Keratinocyte (primary cell): ENCODE data around the gene TUT7. TPM values are rescaled to one million over a fixed set of nuclear protein-coding genes. Genes with fewer than 3 reads are reported as not detected.

Source experiments
- DNase-seq: peaks from one replicate; pipeline ENCODE4 v3.0.0-alpha.2; 2011; ENCODE audit warnings: low read depth, missing footprints, low spot score
- FAIRE-seq: peaks from 2 replicates; lab custom pipeline; 2011; peaks lifted over from hg19 to GRCh38; lab: Jason Lieb, UNC
- H2AFZ ChIP-seq: 2 replicates; pipeline ENCODE4 v1.6.0; 2012; ENCODE audit warnings: low read length, control low read depth, inconsistent platforms; ENCODE audit not compliant: control insufficient read depth
- H3K27ac ChIP-seq: 2 replicates; pipeline ENCODE4 v1.5.1; 2011; ENCODE audit warnings: low read length; ENCODE audit not compliant: control insufficient read depth, insufficient read depth
- H3K27me3 ChIP-seq: 3 replicates; pipeline ENCODE4 v1.6.0; 2011; ENCODE audit warnings: low read length; ENCODE audit not compliant: control insufficient read depth, insufficient read depth; ENCODE audit errors: extremely low read depth
- H3K36me3 ChIP-seq, 2 experiments: 2 replicates in 1 of 2; 3 replicates in 1 of 2; pipeline ENCODE4 v1.5.1; 2011; ENCODE audit warnings: low read length in 2 of 2, mild to moderate bottlenecking in 1 of 2; ENCODE audit not compliant: control insufficient read depth in 2 of 2, insufficient read depth in 2 of 2; ENCODE audit errors: extremely low read depth in 1 of 2
- H3K4me1 ChIP-seq: 3 replicates; pipeline ENCODE4 v1.5.1; 2011; ENCODE audit warnings: low read length; ENCODE audit not compliant: control insufficient read depth, insufficient read depth; ENCODE audit errors: extremely low read depth
- H3K4me2 ChIP-seq: 3 replicates; pipeline ENCODE4 v1.6.0; 2011; ENCODE audit warnings: low read depth, low read length; ENCODE audit not compliant: control insufficient read depth, insufficient read depth; ENCODE audit errors: extremely low read depth
- H3K4me3 ChIP-seq, 3 experiments: fragments of 200-600 bp in 1 of 3; sonication (generic) in 1 of 3; 2 replicates in 2 of 3; 3 replicates in 1 of 3; pipeline ENCODE4 v1.5.1; 2011 to 2016; ENCODE audit warnings: low read length in 3 of 3, mild to moderate bottlenecking in 3 of 3, control low read depth in 2 of 3, inconsistent platforms in 1 of 3, low read depth in 1 of 3, mixed read lengths in 1 of 3, mixed run types in 1 of 3, moderate library complexity in 1 of 3; ENCODE audit not compliant: control insufficient read depth in 2 of 3, insufficient read depth in 2 of 3; ENCODE audit errors: extremely low read depth in 1 of 3
- H3K79me2 ChIP-seq: 2 replicates; pipeline ENCODE4 v1.6.0; 2012; ENCODE audit warnings: low read length; ENCODE audit not compliant: control insufficient read depth, insufficient read depth
- H3K9ac ChIP-seq: 3 replicates; pipeline ENCODE4 v1.6.0; 2011; ENCODE audit warnings: low read length; ENCODE audit not compliant: control insufficient read depth, insufficient read depth; ENCODE audit errors: extremely low read depth
- H3K9me1 ChIP-seq: 3 replicates; pipeline ENCODE4 v1.6.0; 2011; ENCODE audit warnings: low read length; ENCODE audit not compliant: control insufficient read depth, insufficient read depth; ENCODE audit errors: extremely low read depth
- H3K9me3 ChIP-seq: 2 replicates; pipeline ENCODE4 v1.5.1; 2012; ENCODE audit warnings: low read depth, low read length; ENCODE audit not compliant: control insufficient read depth
- H4K20me1 ChIP-seq: 3 replicates; pipeline ENCODE4 v1.6.0; 2011; ENCODE audit warnings: low read length; ENCODE audit not compliant: control insufficient read depth, insufficient read depth; ENCODE audit errors: extremely low read depth
- EZH2 ChIP-seq: IDR thresholded peaks from one replicate; pipeline ENCODE4 v1.6.1; 2012; ENCODE audit warnings: inconsistent platforms, mild to moderate bottlenecking, low read length, moderate library complexity
- dilution Hi-C: fragments of 300-500 bp; cut with MboI; formaldehyde crosslinking; loops from one replicate; pipeline ENCODE4 v1.7.0; 2020; ENCODE audit warnings: low sequenced_read_pairs; ENCODE audit not compliant: extremely low pct_ligation_motif_present
- polyA plus RNA-seq, 5 experiments: library from polyadenylated mRNA; depleted of rRNA in 3 of 5; stranded (reverse) in 3 of 5; stranded (forward) in 1 of 5; unstranded in 1 of 5; fragments of >200 nt; gene quantifications; 1 replicate in 1 of 5; 2 replicates in 3 of 5; 3 replicates in 1 of 5; pipeline versions ENCODE4 v1.2.1 to v1.2.3, GENCODE V29; 2011 to 2012; ENCODE audit warnings: missing spikeins in 2 of 5, low read depth in 1 of 5, low replicate concordance in 1 of 5
- TF ChIP-seq, protein P1 (sequence below), 3 experiments: IDR thresholded peaks in 1 of 3; conservative IDR thresholded peaks in 1 of 3; optimal IDR thresholded peaks in 1 of 3; 2 replicates in 2 of 3; 3 replicates in 1 of 3; pipeline versions ENCODE3 to v1.5.1; 2011; ENCODE audit warnings: low read length in 3 of 3, mild to moderate bottlenecking in 3 of 3, moderate library complexity in 2 of 3, control low read depth in 1 of 3, inconsistent platforms in 1 of 3; ENCODE audit not compliant: insufficient read depth in 2 of 3; ENCODE audit errors: extremely low read depth in 1 of 3

Gene TUT7
- polyA plus RNA-seq, 1 donor (not counting 4 experiments of a cell fraction or from before 2014, with no cell fraction given) = 34.0 TPM

DNA sequence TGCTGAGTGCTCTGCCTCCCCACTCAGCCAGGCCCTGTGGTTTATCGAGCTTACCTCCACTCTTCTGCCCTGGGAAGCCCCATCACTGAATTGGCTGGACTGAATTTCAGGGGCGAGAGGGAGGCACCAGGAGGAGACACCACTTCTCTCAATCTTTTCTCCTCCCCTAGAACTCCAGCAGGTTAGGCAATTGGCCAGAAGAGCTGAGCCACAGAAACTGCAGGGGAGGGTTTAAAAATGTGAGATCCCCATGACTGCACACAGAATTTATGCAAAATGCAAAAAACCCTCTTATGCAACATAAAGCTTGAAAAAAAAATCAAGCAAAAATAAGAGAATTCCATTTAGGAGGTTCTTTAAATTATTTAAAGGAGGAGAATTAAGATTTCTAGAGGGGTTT, 29.9 kb downstream of the TUT7 start:
- DNase-seq (no peak), FAIRE-seq (no peak)
- no peak for TF ChIP-seq EZH2
- TF ChIP-seq, protein P1, sequence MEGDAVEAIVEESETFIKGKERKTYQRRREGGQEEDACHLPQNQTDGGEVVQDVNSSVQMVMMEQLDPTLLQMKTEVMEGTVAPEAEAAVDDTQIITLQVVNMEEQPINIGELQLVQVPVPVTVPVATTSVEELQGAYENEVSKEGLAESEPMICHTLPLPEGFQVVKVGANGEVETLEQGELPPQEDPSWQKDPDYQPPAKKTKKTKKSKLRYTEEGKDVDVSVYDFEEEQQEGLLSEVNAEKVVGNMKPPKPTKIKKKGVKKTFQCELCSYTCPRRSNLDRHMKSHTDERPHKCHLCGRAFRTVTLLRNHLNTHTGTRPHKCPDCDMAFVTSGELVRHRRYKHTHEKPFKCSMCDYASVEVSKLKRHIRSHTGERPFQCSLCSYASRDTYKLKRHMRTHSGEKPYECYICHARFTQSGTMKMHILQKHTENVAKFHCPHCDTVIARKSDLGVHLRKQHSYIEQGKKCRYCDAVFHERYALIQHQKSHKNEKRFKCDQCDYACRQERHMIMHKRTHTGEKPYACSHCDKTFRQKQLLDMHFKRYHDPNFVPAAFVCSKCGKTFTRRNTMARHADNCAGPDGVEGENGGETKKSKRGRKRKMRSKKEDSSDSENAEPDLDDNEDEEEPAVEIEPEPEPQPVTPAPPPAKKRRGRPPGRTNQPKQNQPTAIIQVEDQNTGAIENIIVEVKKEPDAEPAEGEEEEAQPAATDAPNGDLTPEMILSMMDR (optimal IDR thresholded peaks at IDR 0.05 in 1 of 3, IDR thresholded peaks at IDR 0.05 in 1 of 3, conservative IDR thresholded peaks at IDR 0.05 in 1 of 3; ENCODE audit: extremely low read depth in 1 of 3, insufficient read depth in 2 of 3, low read length in 3 of 3) = no peak
- Histone ChIP-seq H3K27me3 (no peaks in the 10 kb centered on the region), H3K27ac (no peak overlapping the region), H3K36me3 (peaks cover 18 to 27% of the 10 kb centered on the region in 2 experiments), H2AFZ (no peak overlapping the region), H3K9ac (no peak overlapping the region), H3K79me2 (no peaks in the 10 kb centered on the region), H3K4me1 (no peaks in the 10 kb centered on the region), H4K20me1 (no peaks in the 10 kb centered on the region), H3K4me3 (no peak overlapping the region), H3K4me2 (no peak overlapping the region), H3K9me3 (no peaks in the 10 kb centered on the region), H3K9me1 (no peaks in the 10 kb centered on the region)
- dilution Hi-C loops = no loop called here

DNA sequence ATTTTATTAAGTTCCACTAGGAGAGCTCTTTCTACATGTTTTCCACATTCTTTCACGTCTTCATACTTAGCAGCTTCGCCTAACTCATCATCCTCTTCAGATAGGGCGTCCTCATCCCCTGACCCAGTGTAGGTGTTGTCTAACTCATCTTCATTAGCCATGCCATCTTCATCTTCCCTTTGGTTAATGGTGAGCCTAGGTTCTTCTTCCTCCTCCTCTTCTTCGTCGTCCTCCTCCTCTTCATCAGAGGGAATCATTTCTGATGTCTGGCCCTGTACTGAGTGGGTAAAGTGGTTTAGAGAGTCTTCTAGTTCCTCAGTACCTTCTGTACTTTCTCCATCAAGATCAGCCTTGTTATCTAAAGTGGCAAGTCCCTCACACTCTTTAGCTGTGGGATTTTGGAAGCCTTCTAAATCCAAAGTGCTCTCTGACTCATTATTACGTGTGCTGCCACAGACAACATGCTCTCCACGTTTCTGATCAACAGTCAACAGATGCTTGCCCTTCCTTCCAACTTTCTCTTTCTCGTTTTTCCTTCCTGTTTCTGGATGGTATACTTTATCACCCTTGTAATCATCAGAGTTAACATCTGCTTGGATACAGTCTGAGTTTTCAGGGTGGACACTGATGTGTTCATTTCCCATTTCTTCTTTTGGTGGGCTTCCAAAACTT, 31.1 kb downstream of the TUT7 start:
- Histone ChIP-seq H3K4me2 (no peak overlapping the region), H3K9me3 (no peaks in the 10 kb centered on the region), H2AFZ (no peak overlapping the region), H3K9me1 (no peaks in the 10 kb centered on the region), H3K36me3 (peaks cover 18 to 32% of the 10 kb centered on the region in 2 experiments), H3K27me3 (no peaks in the 10 kb centered on the region), H3K9ac (no peak overlapping the region), H3K79me2 (no peaks in the 10 kb centered on the region), H4K20me1 (no peaks in the 10 kb centered on the region), H3K27ac (no peak overlapping the region), H3K4me1 (no peaks in the 10 kb centered on the region), H3K4me3 (no peak overlapping the region)
- dilution Hi-C loops = no loop called here
- TF ChIP-seq, protein P1 (optimal IDR thresholded peaks at IDR 0.05 in 1 of 3, IDR thresholded peaks at IDR 0.05 in 1 of 3, conservative IDR thresholded peaks at IDR 0.05 in 1 of 3; ENCODE audit: extremely low read depth in 1 of 3, insufficient read depth in 2 of 3, low read length in 3 of 3) = no peak
- TF ChIP-seq EZH2 = no peak
- DNase-seq = no peak
- no peak for FAIRE-seq
